Right lung (tissue), 5 donors: ENCODE data around the gene STON1. TPM values are rescaled to one million over a fixed set of nuclear protein-coding genes. Genes with fewer than 3 reads are reported as not detected.
"Not testable (repeated sequence)": the region's sequence is repeated elsewhere in the genome, so short reads cannot be mapped to it uniquely, and the experiment has no call there.

ENCODE experiments used
- DNase-seq, 2 donors: peaks; one replicate each; pipeline ENCODE4 v3.0.0-alpha.2; 2013
- polyA plus RNA-seq, 5 donors: library from polyadenylated mRNA; unstranded; fragments of 120-200 nt; gene quantifications; one replicate each; pipeline versions ENCODE4 v1.2.1 to v1.2.3, GENCODE V29; 2013; ENCODE audit warnings: inconsistent platforms in 1 of 5, low replicate concordance in 1 of 5; ENCODE audit not compliant: insufficient read length in 5 of 5, insufficient read depth in 1 of 5

STON1 gene
- polyA plus RNA-seq, 5 donors = 10.4 to 24.1 (median 17.1) TPM

DNA sequence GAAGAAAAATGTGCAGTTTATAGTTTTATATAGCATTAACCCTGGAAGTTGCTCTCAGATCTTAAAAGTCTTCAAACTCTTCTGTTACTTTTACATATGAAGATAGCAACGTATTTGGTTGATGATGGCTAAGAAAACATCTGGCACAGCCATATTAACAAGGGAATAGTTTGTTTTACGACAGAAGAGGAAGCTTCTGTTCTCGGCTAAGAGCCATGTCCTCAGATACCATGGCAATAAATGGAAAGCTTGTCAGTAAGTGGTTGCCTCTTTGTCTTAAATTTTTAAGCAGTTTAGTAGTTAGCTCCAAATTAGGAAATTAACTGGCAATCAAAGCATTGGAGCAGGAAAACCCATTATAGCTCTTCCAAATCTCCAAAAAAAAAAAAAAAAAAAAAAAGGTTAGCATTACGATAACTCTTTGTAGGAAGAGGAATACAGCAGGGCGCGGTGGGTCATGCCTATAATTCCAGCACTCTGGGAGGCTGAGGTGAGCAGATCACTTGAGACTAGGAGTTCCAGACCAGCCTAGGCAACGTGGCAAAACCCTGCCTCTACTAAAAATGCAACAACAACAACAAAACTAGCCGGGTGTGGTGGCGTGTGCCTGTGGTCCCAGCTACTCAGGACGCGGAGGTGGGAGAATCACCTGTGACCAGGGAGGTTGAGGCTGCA is 4.5 kb upstream of the STON1 start:
- peak; percentile 47 to 55 for DNase-seq

DNA sequence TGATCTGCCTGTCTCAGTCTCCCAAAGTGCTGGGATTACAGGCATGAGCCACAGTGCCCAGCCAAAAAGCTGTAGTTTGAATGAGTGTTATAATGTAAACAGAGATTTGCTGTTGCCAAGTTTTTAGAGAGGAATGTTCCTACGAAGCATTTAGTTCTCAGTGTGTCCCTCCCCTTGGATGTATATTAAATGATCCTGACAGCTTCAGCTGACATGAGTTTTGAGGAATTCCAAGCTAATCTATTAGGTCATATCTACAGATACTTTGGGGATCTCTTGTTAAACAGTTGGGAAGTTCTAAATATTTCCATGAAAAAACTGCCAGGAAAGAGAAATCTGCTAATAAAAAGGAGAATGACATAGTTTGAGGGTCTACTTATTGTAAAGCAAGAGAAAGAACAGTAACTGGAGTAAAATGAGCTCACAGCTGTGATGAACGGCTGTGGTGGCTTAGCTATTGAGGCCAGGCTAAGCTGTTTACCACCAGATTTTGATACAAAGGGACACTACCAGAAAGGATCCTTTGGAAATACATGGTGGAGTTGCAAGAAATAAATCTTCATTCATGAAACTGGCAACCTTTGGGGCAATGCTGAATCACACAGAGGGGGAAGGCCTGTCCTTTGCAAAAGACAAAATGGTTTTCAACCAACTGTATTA is 2.6 kb upstream of the STON1 start:
- DNase-seq = peak; percentile 54 to 68

DNA sequence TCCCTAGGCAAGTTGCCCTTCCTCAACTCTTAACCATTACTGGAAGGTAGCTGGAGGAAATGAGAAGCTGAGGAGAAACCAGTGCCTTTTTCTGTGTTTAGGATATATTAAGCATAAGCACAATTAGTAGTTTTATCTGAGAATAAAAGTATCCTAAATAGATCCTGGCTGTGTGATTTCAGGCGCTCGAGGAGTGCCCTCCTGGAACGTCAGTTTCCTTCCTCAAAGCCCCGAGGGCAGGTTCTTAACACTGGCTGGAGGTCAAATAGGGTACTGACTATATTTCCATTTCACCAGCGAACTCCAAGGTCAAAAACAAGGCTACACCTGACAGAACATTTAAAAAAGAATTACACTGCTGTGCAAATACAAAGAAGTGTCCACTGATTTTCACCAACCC is 1.5 kb upstream of the STON1 start:
- no peak for DNase-seq

DNA sequence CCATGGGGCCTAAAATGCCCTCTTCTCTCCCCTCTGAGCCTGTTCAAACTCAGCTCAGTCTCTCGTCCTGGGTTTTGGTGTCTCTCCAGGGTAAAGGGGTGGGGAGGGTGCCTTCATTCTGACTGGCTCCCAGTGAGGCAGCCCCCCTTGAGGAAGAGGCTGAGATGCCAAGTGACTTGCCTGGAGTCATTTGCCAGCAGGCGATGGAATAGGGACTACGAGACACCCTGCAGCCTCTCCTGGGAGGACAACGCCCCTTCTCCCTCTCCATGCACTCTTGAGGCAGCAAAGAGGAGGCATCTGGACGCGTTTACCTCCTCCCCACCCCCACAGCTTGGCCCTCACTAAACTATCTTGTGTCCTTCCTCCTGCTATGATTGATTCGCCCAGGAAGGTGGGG is 760 bp upstream of the STON1 start:
- DNase-seq = no peak

DNA sequence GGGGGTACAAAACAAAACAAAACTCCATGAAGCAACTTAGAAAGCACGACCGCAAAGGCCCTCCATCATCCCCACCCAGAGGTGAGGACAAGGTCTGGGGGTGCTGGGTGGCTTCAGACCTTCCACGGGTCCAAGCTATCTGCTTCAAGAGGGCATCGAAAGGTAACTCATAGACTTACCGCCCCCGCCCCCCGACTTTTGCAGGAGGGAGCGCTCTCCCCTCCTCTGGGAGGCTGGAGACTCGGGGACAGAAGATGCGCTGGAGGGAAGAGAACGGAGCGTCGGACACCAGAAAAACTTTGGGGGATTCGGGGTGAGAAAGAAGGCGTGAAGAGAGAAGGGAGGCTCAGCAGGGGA is 300 bp upstream of the STON1 start:
- DNase-seq = no peak

DNA sequence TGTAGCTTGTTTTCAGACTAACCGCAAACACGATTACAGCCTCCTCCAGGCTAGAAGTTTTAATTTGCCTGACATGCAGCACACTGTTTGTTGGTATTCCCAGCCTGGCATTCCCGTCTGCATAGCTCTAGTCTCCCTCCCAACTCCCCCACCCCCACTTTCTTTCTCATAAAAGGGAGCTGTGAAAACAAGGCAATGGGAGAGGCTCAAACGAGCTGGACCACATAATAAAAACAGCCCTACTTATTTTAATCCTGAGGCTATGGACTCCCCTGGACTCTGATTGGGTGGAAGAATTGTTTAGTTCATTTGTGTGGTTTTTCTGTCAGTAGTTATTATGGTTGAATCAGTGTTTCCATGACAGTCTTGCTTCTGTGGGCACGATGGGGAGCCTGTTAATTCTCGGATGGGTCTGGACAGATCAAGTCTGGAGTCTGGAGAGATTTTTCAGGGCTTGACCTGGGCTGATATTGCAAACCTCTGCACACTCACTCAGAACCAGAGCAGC is 1.2 kb downstream of the STON1 start:
- peak in 1 of 2 donors; percentile 45 for DNase-seq

DNA sequence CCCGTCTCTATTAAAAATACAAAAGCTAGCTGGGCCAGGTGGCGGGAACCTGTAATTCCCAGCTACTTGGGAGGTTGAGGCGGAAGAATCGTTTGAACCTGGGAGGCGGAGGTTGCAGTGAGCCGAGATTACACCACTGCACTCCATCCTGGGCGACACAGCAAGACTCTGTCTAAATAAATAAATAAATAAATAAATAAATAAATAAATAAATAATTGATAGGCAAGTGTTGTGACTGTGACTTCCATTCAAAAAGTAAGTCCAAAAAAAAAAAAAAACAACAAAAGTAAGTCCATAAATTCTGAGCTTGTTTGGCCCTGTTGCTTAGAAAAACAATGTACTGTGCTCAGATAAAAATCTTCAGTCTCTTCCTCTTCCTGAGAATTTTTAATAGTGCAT is 2.2 kb downstream of the STON1 start:
- no peak for DNase-seq

DNA sequence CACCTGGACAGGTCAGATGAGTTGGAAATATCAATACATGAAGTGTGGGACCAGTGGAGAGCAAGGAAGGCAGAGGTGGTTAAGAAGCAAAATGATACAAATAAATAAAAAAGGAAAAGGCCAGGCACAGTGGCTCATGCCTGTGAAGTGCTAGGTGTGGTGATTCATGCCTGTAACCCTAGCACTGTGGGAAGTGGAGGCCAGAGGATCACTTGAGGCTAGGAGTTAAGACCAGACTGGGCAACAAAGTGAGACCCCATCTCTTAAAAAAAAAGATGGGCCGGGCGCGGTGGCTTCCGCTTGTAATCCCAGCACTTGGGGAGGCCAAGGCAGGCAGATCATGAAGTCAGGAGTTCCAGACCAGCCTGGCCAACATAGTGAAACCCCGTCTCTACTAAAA is 2.9 kb downstream of the STON1 start:
- no peak for DNase-seq

DNA sequence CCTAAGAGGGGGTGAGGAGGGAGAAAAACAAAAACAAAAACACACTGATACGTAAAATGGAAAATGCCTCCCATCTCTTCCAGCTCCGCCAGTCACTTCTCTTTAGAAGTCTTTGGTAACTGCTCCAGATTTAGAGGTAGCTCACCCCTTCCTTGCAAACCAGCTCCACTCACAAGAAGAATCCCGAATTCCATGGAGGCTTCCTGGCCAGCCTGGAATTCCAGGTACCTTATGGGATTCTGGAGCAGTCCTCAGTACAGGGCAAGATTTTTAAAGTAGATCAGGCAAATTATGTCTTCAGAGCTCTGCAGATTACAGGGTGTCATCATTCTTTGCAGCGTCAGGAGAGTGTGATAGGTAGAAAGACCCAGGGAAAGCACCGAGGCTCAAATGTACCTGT is 4.8 kb downstream of the STON1 start:
- DNase-seq = no peak

DNA sequence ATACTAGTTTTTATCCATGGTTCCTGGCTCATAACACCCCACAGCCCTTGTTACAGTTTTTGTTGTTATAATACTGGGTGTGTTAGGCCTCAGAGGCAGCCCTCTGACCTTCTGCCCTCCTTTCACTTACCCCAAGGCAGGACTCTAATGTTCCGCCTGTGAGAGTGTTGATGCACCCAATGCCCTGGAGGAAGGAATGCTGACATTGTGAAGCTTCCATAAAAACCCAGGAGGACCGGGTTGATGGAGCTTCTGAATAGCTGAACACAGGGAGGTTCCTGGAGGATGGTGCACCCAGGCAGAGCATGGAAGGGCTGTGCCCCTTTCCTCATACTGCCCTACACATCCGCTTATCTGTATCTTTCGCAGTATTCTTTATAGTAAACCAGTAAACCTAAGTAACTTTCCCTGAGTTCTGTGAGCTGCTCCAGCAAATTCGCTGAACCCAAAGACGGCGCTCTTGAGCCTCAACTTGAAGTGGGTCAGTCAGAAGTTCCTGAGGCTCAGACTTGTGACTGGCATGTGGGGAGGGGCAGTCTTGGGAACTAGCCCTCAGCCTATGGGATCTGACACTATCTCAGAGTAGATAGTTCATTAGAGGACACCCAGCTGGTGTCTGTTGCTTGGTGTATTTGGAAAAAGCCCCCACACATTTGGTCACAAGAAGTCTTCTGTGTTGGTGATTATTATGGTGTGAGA is 10.4 kb downstream of the STON1 start:
- DNase-seq = no peak

DNA sequence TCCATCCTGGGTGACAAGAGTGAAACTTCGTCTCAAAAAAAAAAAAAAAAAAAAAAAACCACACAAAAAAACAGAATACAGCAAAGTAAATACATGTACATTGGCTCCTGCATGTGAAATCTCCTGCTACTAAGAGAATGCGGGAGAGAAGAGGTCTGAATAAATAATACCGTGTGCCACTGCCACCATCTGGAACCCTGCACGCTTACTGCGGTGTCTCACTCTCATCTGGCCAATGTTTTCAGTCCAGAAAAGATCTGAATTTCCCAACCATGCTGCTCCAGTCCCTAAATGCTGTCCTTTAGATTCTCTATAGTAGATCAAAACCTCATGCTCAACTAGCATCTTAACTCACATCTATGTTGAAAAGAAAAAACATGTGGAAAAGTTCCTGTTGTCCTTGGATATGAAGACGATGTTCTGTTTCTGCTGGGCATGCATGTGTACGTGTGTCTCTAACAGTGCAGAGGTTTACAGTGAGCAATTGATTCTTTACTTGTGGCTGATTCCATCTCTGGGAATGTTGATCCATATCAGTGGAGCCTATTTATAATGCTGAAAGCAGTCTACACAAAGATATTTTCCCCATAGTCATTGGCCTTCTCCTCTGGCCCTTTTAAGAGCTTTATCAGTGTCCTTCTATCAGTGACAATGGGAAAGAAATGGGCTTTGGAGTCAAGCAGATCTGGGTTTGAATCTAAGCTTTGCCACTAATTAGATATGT is 11.9 kb downstream of the STON1 start:
- DNase-seq = no peak

DNA sequence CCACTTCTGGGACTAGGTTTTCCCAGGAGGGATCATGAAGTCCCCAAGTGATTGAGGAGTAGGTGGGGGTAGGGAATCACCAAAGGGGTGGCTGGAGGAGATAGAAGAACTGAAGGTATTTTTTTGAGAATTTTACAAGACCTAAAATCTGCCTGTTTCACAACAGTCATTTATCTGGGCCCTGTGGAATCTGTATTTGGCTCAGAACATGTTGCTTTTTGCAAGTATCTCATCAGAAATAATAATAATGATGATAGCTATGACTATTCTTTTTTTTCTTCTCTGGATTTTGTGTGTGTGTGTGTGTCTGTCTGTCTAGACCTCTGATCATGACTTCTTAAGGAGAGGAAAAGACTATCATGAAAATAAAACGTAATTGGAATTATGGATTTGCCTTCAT is 13.9 kb downstream of the STON1 start:
- no peak for DNase-seq

DNA sequence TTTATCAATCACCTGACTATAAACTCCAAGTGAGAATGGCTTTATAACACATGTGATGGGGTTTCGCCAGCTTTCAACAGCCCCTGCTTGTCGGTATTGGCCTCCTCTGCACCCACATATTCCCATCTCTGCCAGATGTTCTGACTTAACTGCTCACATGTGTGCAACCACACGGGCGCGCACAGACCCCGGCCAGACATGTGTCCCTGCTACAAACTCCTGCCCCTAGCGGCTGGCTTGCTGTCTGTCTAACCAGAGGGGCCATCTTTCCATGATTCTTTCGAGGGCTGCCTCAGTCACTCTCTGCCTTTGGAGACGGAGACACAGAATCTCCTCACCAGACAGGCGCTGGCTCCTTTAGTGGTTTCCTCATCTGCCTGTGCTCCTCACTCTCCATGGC is 15.3 kb downstream of the STON1 start:
- no peak for DNase-seq

DNA sequence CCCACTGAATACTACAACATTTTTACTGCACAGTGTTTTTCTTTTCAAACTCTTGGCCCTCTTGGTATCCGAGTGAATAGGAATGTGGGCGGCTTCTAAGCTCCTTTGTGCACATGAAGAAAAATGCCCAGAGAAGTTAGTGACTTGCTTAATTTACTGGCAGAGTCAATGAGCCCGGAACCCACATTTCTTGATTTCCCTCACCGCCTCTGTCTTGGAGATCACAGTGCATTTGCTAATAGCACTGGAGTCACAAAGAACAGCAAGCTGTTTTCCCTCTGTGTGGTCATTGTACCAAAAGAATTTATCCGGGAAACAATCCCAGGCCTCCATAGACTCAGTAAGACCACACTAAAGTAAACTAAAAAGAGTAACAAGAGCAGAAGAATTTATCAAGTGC is 18.9 kb downstream of the STON1 start:
- no peak for DNase-seq

DNA sequence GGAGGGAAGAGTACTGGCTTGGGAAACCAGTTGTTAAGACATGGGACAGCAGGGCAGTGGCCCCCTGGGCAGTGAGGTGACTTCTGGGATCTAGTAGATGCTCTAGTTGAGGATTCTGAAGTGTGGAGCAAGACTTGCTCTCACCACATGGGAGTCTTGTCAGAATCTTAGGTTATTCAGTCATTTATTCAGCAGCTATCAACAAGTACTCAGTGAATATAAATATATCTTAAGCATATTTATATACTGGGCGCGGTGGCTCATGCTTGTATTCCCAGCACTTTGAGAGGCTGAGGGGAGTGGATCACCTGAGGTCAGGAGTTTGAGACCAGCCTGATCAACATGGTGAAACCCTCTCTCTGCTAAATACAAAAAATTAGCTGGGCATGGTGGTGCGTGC is 20.0 kb downstream of the STON1 start:
- DNase-seq = no peak

DNA sequence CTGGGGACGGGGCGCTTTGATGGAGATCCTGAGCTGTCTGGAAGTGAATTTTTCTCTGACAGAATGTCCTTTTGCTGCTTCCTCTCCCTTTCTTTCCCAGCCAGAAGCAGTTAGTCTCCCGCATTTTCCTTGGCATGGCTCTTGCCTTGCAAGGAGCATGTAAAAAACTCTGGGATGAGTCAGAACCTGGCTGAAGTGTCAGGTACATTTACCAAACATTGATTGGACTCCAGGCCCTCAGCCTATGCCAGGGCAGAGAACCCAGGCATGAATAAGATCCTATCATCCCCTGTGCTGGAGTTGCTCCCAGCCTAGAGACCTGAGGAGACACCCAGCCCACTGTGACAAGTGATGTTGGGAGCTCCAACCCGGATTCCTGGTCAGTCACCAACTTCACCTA is 21.6 kb downstream of the STON1 start:
- DNase-seq = no peak

DNA sequence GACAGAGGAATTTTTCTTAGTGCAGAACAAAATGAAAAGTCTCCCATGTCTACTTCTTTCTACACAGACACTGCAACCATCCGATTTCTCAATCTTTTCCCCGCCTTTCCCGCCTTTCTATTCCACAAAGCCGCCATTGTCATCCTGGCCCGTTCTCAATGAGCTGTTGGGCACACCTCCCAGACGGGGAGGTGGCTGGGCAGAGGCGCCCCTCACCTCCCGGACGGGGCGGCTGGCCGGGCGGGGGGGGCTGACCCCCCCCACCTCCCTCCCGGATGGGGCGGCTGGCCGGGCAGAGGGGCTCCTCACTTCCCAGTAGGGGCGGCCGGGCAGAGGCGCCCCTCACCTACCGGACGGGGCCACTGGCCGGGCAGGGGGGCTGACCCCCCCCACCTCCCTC is 25.1 kb downstream of the STON1 start:
- not testable (repeated sequence) for DNase-seq

DNA sequence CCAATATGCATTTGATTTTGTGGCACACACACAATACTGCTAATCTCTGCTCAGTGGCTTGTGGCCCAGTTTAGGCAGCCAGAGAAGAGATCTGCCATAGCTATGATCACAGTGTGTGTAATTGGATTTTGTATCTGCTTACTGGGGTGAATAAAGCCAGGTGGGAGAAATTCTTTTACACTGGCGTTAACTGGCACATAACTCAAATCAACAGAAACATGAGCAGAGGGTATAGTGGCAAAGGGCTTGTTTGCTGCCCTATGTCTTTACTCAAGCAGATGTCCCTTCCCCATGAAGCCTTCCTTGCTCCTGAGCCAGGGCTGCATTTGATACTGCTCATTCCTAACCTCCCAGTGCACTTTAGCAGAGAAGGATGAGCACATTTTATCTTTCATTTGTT is 28.5 kb downstream of the STON1 start:
- DNase-seq = no peak

DNA sequence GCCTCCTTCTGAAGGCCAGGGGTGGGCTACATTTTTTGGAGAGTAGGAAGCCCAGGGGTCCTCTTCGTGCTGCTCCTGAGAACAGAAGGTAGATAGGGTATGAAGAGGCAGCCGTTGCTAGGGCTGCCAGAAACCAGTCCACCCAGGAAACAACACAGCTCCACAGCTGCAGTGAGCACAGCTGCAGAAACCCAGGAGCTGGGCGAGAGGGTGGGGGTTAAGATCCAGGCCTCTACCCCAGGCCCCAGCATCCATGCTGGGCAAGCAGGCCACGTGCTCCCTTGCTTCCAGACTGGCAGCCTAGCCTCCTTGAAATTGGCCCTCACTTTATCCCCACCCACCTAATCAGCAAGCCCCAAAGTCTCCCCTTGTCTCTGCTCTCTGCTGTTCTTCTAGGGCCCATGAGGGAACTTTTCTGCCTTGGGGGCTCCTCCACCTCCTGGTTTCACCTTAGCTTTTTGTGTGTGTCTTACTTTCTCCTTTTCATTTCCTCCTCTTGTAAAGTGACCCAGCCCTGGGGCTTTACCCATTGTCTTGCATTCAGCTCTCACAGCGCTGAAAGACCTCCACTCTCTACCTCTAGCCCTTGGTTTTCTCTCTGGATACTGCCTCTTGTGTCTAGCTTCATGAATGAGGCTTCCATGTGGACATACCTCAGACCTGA is 30.7 kb downstream of the STON1 start:
- no peak for DNase-seq

DNA sequence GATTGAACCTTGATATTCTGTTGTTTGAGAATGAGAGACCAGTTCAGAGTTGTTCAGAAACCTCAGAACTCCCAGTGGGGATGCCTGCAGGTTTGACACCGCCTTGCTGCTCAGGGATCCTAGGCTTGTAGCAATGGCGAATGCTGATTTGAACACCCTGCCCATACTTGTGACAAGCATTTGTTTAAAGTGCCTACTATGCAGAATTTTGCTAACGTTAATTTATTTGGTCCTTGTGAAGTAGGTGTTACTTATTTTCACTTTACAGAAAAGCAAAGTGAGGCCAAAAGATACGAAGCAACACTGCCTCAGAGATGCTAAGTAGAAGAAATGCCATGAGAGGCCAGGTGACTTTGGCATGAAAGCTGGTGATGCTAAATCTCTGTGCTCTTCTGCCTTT is 32.3 kb downstream of the STON1 start:
- DNase-seq = no peak

DNA sequence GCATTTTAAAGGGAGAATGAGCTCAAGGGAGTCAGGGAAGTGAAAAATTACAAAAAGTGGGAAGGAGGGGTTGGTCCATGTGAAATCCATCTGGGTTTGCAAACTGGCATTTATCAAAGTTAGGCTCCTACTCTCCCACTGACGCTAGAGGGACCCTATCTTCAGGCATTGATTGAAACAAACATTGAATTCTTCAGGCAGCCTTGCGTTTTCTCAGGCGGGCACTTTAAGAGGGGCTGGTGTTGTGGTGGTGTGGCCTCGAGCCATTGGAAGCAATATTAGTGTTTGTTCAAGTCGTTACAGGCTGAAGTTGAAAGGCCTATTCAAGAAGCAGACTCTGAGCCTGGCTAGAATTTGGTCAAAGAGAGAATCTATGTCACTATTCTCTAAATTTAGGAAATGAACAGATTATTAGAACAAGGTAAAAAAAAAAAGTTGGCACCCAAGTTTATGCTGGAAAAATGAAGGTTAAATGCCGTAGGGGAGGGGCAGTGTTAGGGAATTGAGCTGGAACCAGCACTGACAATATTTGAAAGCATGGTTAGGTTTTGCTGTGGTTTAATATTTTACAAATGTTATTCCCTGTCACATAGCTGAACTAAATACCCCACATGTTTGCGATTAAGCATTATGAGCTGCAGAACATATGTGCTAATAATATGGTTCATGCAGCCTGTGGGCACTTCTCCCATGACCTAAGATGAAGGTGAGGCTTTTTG is 36.8 kb downstream of the STON1 start:
- DNase-seq = peak in 1 of 2 donors; percentile 14
